Right cardiac atrium (tissue), 5 donors: ENCODE data around the gene COPB1. TPM values are rescaled to one million over a fixed set of nuclear protein-coding genes. Genes with fewer than 3 reads are reported as not detected.
A peak's percentile ranks its signal among the peaks of the same experiment; 100 is the strongest.

Experiments used
- ATAC-seq, 2 donors: fragments of 200-7000 bp; cut with Tn5 transposase; one replicate each; pipeline versions ENCODE4 v1.8.0 to v1.9.1; 2020; ENCODE audit warnings: moderate library complexity in 2 of 2, mild to moderate bottlenecking in 1 of 2
- DNase-seq, 3 donors: peaks; one replicate each; pipeline ENCODE4 v3.0.0-alpha.2; 2020
- H3K27ac ChIP-seq: one replicate; pipeline ENCODE4 v1.5.1; 2013; ENCODE audit warnings: mild to moderate bottlenecking, low read length, control low read depth, moderate library complexity
- H3K27me3 ChIP-seq: one replicate; pipeline ENCODE4 v1.6.1; 2013; ENCODE audit not compliant: control insufficient read depth, insufficient read depth
- H3K4me1 ChIP-seq: one replicate; pipeline ENCODE4 v1.6.1; 2013; ENCODE audit warnings: low read length; ENCODE audit not compliant: control insufficient read depth, insufficient read depth
- H3K4me3 ChIP-seq: one replicate; pipeline ENCODE4 v1.5.1; 2013; ENCODE audit warnings: low read length, control low read depth
- H3K9me3 ChIP-seq: one replicate; pipeline ENCODE4 v1.6.1; 2013; ENCODE audit warnings: low read length; ENCODE audit not compliant: control insufficient read depth
- WGBS: extraction: QIAGEN DNeasy Blood & Tissue Kit; methylation state at CpG from one replicate; pipeline ENCODE4 v1.1.7; 2013; 5-methylcytosine and 5-hydroxymethylcytosine counted together
- intact Hi-C, 4 donors: fragments of 100-400 bp; cut with DNase I; formaldehyde crosslinking; loops; one replicate each; pipeline versions ENCODE4 v1.11.0 to v1.14.0; 2022 to 2023
- polyA plus RNA-seq: library from polyadenylated mRNA; stranded (reverse); fragments of 200-250 nt; gene quantifications from one replicate; pipeline ENCODE4 v1.2.3, GENCODE V29; 2013
- total RNA-seq, 4 donors: library from RNA; stranded (reverse); fragmentation: NEBNext Ultra II Directional; extraction: Animal tissue kit (Norgen Biotek cat#: 25700); gene quantifications; one replicate each; pipeline ENCODE4 v1.2.1, GENCODE V29; 2021
- donor health status: healthy with polysubstance abuse.
- donor health status: DM: no; HTN: yes; CAD: no.
- donor health status: DM: no; HTN: no; CAD: no.
- donor health status: DM: no; HTN: yes; CAD: no; lungs with severe emphysema.
- donor health status: DM: yes; HTN: yes; CAD: no.

COPB1 gene
- total and polyA plus RNA-seq, 5 donors = 41.7 to 62.3 (median 51.4) TPM

GRCh38 chr11:14435717-14436512 lies 63.7 kb downstream of the COPB1 start:
- no peak for ATAC-seq
- H3K4me3 ChIP-seq = no peak overlapping the region
- intact Hi-C loops = no loop called here
- H3K27ac ChIP-seq = no peak overlapping the region
- 77% methylated on average over 3 of the region's 3 CpGs for WGBS
- no peaks in the 10 kb centered on the region for H3K9me3 ChIP-seq
- no peaks in the 10 kb centered on the region for H3K4me1 ChIP-seq
- DNase-seq = no peak
- no peaks in the 10 kb centered on the region for H3K27me3 ChIP-seq

GRCh38 chr11:14425621-14426020 lies 74.0 kb downstream of the COPB1 start:
- no peak for DNase-seq
- H3K4me3 ChIP-seq = no peak overlapping the region
- peaks cover 2% of the 10 kb centered on the region for H3K4me1 ChIP-seq
- intact Hi-C loops = no loop called here
- no peaks in the 10 kb centered on the region for H3K9me3 ChIP-seq
- no peak for ATAC-seq
- no peak overlapping the region for H3K27ac ChIP-seq
- no peaks in the 10 kb centered on the region for H3K27me3 ChIP-seq

GRCh38 chr11:14424096-14424495 lies 75.5 kb downstream of the COPB1 start:
- Histone ChIP-seq H3K9me3 (no peaks in the 10 kb centered on the region), H3K27me3 (no peaks in the 10 kb centered on the region), H3K27ac (no peak overlapping the region), H3K4me1 (peaks cover 4% of the 10 kb centered on the region), H3K4me3 (no peak overlapping the region)
- ATAC-seq = no peak
- intact Hi-C loops = no loop called here
- DNase-seq = no peak

GRCh38 chr11:14423633-14424032 lies 76.0 kb downstream of the COPB1 start:
- no peaks in the 10 kb centered on the region for H3K27me3 ChIP-seq
- 63% methylated on average over 2 of the region's 2 CpGs for WGBS
- DNase-seq (no peak), ATAC-seq (no peak)
- no peaks in the 10 kb centered on the region for H3K9me3 ChIP-seq
- intact Hi-C loops = no loop called here
- H3K4me3 ChIP-seq = no peak overlapping the region
- H3K4me1 ChIP-seq = peaks cover 4% of the 10 kb centered on the region
- peak overlapping the region; percentile 48 for H3K27ac ChIP-seq

GRCh38 chr11:14422814-14423182 lies 76.8 kb downstream of the COPB1 start:
- H3K4me3 ChIP-seq = no peak overlapping the region
- H3K4me1 ChIP-seq = peaks cover 4% of the 10 kb centered on the region
- WGBS = 13% methylated on average over 2 of the region's 2 CpGs
- peak overlapping the region; percentile 65 for H3K27ac ChIP-seq
- intact Hi-C loops = no loop called here
- peak; percentile 9 to 24 for ATAC-seq
- no peaks in the 10 kb centered on the region for H3K27me3 ChIP-seq
- H3K9me3 ChIP-seq = no peaks in the 10 kb centered on the region
- no peak for DNase-seq

- H3K4me1 ChIP-seq = peaks cover 4% of the 10 kb centered on the region
- H3K27ac ChIP-seq = peak overlapping the region; percentile 65
These were observed 77.4 kb downstream of the COPB1 start for GRCh38 chr11:14422052-14422813.

GRCh38 chr11:14420223-14420622 lies 79.4 kb downstream of the COPB1 start:
- Histone ChIP-seq H3K4me3 (no peak overlapping the region), H3K9me3 (no peaks in the 10 kb centered on the region), H3K4me1 (peaks cover 4% of the 10 kb centered on the region), H3K27me3 (no peaks in the 10 kb centered on the region), H3K27ac (no peak overlapping the region)
- no peak for DNase-seq
- intact Hi-C loops = no loop called here
- no peak for ATAC-seq
- WGBS = 98% methylated on average over 3 of the region's 3 CpGs

More at GRCh38 chr11:14422052-14422813, 77.4 kb downstream of the COPB1 start:
- intact Hi-C loops = no loop called here
- Histone ChIP-seq H3K4me3 (no peak overlapping the region), H3K9me3 (no peaks in the 10 kb centered on the region), H3K27me3 (no peaks in the 10 kb centered on the region)
- peak; percentile 91 to 95 (median 94) for DNase-seq
- ATAC-seq = peak; percentile 99
- 16% methylated on average over 15 of the region's 15 CpGs for WGBS

GRCh38 chr11:14418801-14419417 lies 80.7 kb downstream of the COPB1 start:
- no peaks in the 10 kb centered on the region for H3K9me3 ChIP-seq
- H3K27ac ChIP-seq = no peak overlapping the region
- H3K4me1 ChIP-seq = peaks cover 4% of the 10 kb centered on the region
- no peaks in the 10 kb centered on the region for H3K27me3 ChIP-seq
- DNase-seq (no peak), ATAC-seq (no peak)
- H3K4me3 ChIP-seq = no peak overlapping the region
- intact Hi-C loops = no loop called here
- WGBS = 80% methylated on average over 6 of the region's 6 CpGs

- peaks cover 4% of the 10 kb centered on the region for H3K4me1 ChIP-seq
- no peak for ATAC-seq
- H3K27me3 ChIP-seq = no peaks in the 10 kb centered on the region
- no peak for DNase-seq
- intact Hi-C loops = no loop called here
- no peak overlapping the region for H3K27ac ChIP-seq
- no peaks in the 10 kb centered on the region for H3K9me3 ChIP-seq
- H3K4me3 ChIP-seq = no peak overlapping the region
- 77% methylated on average over 4 of the region's 4 CpGs for WGBS
These were observed 81.8 kb downstream of the COPB1 start for GRCh38 chr11:14417617-14418374.

- H3K4me3 ChIP-seq = no peak overlapping the region
- WGBS = 82% methylated on average over 4 of the region's 4 CpGs
- H3K4me1 ChIP-seq = peaks cover 4% of the 10 kb centered on the region
- H3K9me3 ChIP-seq = no peaks in the 10 kb centered on the region
- DNase-seq (no peak), ATAC-seq (no peak)
- no peaks in the 10 kb centered on the region for H3K27me3 ChIP-seq
- intact Hi-C loops = no loop called here
- no peak overlapping the region for H3K27ac ChIP-seq
These were observed 82.4 kb downstream of the COPB1 start for GRCh38 chr11:14417186-14417585.
